SU-DHL-6 (cell line): ENCODE measurements around the gene SLC11A2.

Source experiments
- H2AFZ ChIP-seq: fragments of 200-600 bp; sonication (generic); 2 replicates; pipeline ENCODE4 v1.6.1; 2014; ENCODE audit warnings: low read depth, mild to moderate bottlenecking, moderate library complexity, mixed read lengths, antibody characterized with exemption, low read length; ENCODE audit not compliant: severe bottlenecking
- H3F3A ChIP-seq: fragments of 200-600 bp; shearing (Covaris generic); 2 replicates; pipeline ENCODE4 v1.6.0; 2016; ENCODE audit warnings: antibody characterized with exemption, mild to moderate bottlenecking; ENCODE audit not compliant: insufficient read depth
- H3K27ac ChIP-seq: fragments of 200-600 bp; sonication (generic); 2 replicates; pipeline ENCODE4 v1.5.1; 2016; ENCODE audit warnings: low read depth, mild to moderate bottlenecking, low read length, moderate library complexity, mixed read lengths
- H3K27me3 ChIP-seq: fragments of 200-600 bp; sonication (generic), shearing (Covaris generic); 2 replicates; pipeline ENCODE4 v1.6.0; 2014; ENCODE audit warnings: mild to moderate bottlenecking, low read length
- H3K36me3 ChIP-seq: fragments of 200-600 bp; sonication (generic); 2 replicates; pipeline ENCODE4 v1.6.1; 2014; ENCODE audit warnings: mild to moderate bottlenecking, low read length, mixed read lengths
- H3K4me2 ChIP-seq: fragments of 300-600, 200-600 bp; shearing (Covaris generic), sonication (generic); 2 replicates; pipeline ENCODE4 v1.6.0; 2014; ENCODE audit warnings: low read length, low read depth, mild to moderate bottlenecking; ENCODE audit not compliant: poor library complexity, severe bottlenecking
- H3K4me3 ChIP-seq: fragments of 200-600 bp; sonication (generic); 2 replicates; pipeline ENCODE4 v1.5.1; 2014; ENCODE audit warnings: antibody characterized with exemption, low read length, mild to moderate bottlenecking, mixed read lengths; ENCODE audit not compliant: insufficient read depth, poor library complexity, severe bottlenecking
- H3K79me2 ChIP-seq: fragments of 200-600 bp; sonication (generic); 2 replicates; pipeline ENCODE4 v1.6.1; 2014; ENCODE audit warnings: mild to moderate bottlenecking, low read length, moderate library complexity; ENCODE audit not compliant: insufficient read depth
- H3K9ac ChIP-seq: fragments of 200-600 bp; sonication (generic); 2 replicates; pipeline ENCODE4 v1.7.0; 2014; ENCODE audit warnings: mild to moderate bottlenecking, low read length
- H3K9me2 ChIP-seq: fragments of 200-600 bp; sonication (generic); replicated peaks from 2 replicates; pipeline ENCODE4 v1.6.1; 2014; ENCODE audit warnings: low read length; ENCODE audit not compliant: insufficient read depth
- H3K9me3 ChIP-seq: fragments of 200-600 bp; sonication (generic); 2 replicates; pipeline ENCODE4 v1.6.1; 2014; ENCODE audit warnings: low read length, mixed read lengths; ENCODE audit not compliant: insufficient read depth
- H4K20me1 ChIP-seq: fragments of 200-600 bp; sonication (generic); 2 replicates; pipeline ENCODE4 v1.6.1; 2014; ENCODE audit warnings: low read depth, mild to moderate bottlenecking, antibody characterized with exemption, low read length, moderate library complexity, mixed read lengths
- EZH2phosphoT487 ChIP-seq: fragments of 200-600 bp; sonication (generic), shearing (Covaris generic); conservative IDR thresholded peaks from 2 replicates; pipeline ENCODE4 v1.6.1; 2018; ENCODE audit warnings: mild to moderate bottlenecking, antibody characterized with exemption, low read length, moderate library complexity, mixed read lengths
- TF ChIP-seq, protein P1 (sequence below): fragments of 200-600 bp; sonication (generic); IDR thresholded peaks from one replicate; pipeline ENCODE4 v1.5.1; 2017; ENCODE audit warnings: antibody characterized with exemption, mild to moderate bottlenecking, low read length, moderate library complexity; ENCODE audit not compliant: insufficient read depth, poor library complexity, severe bottlenecking

The SLC11A2 gene

GRCh38 chr12:50934981-50935807 is 91.0 kb downstream of the SLC11A2 start:
- Histone ChIP-seq H3K27me3 (no peaks in the 10 kb centered on the region), H3K9me2 (no peaks in the 10 kb centered on the region), H3K79me2 (no peaks in the 10 kb centered on the region), H3K9me3 (peaks cover 17% of the 10 kb centered on the region; the same call in 1 of the 2 replicates), H3K36me3 (peaks cover 7% of the 10 kb centered on the region; the same call in 1 of the 2 replicates), H4K20me1 (no peaks in the 10 kb centered on the region), H3K4me2 (no peak overlapping the region), H2AFZ (no peak overlapping the region), H3K9ac (no peak overlapping the region), H3K4me3 (no peak overlapping the region), H3K27ac (no peak overlapping the region), H3F3A (peaks cover 7% of the 10 kb centered on the region; the same call in 1 of the 2 replicates)
- no peak for TF ChIP-seq EZH2phosphoT487
- TF ChIP-seq, protein P1, sequence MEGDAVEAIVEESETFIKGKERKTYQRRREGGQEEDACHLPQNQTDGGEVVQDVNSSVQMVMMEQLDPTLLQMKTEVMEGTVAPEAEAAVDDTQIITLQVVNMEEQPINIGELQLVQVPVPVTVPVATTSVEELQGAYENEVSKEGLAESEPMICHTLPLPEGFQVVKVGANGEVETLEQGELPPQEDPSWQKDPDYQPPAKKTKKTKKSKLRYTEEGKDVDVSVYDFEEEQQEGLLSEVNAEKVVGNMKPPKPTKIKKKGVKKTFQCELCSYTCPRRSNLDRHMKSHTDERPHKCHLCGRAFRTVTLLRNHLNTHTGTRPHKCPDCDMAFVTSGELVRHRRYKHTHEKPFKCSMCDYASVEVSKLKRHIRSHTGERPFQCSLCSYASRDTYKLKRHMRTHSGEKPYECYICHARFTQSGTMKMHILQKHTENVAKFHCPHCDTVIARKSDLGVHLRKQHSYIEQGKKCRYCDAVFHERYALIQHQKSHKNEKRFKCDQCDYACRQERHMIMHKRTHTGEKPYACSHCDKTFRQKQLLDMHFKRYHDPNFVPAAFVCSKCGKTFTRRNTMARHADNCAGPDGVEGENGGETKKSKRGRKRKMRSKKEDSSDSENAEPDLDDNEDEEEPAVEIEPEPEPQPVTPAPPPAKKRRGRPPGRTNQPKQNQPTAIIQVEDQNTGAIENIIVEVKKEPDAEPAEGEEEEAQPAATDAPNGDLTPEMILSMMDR, result no peak

GRCh38 chr12:50934371-50934851 is 91.8 kb downstream of the SLC11A2 start:
- peaks cover 11% of the 10 kb centered on the region; the same call in 1 of the 2 replicates for H3K36me3 ChIP-seq
- H3K9me3 ChIP-seq, result peaks cover 17% of the 10 kb centered on the region; the same call in 1 of the 2 replicates
- no peak overlapping the region for H3K9ac ChIP-seq
- no peak for TF ChIP-seq EZH2phosphoT487
- TF ChIP-seq, protein P1, result no peak
- H4K20me1 ChIP-seq, result no peaks in the 10 kb centered on the region
- H3K9me2 ChIP-seq, result no peaks in the 10 kb centered on the region
- H3K79me2 ChIP-seq, result no peaks in the 10 kb centered on the region
- H3F3A ChIP-seq, result peaks cover 12% of the 10 kb centered on the region; the same call in 1 of the 2 replicates
- H3K27me3 ChIP-seq, result no peaks in the 10 kb centered on the region
- no peak overlapping the region for H2AFZ ChIP-seq
- H3K4me3 ChIP-seq, result no peak overlapping the region
- H3K4me2 ChIP-seq, result no peak overlapping the region
- no peak overlapping the region for H3K27ac ChIP-seq

GRCh38 chr12:50933459-50934124 is 92.6 kb downstream of the SLC11A2 start:
- H3K79me2 ChIP-seq, result peaks cover 8% of the 10 kb centered on the region
- no peaks in the 10 kb centered on the region for H3K27me3 ChIP-seq
- no peak for TF ChIP-seq EZH2phosphoT487
- TF ChIP-seq, protein P1, result no peak
- H3K4me2 ChIP-seq, result no peak overlapping the region
- H3K4me3 ChIP-seq, result no peak overlapping the region
- no peaks in the 10 kb centered on the region for H4K20me1 ChIP-seq
- H3K36me3 ChIP-seq, result peaks cover 11% of the 10 kb centered on the region; the same call in 1 of the 2 replicates
- no peaks in the 10 kb centered on the region for H3K9me2 ChIP-seq
- H2AFZ ChIP-seq, result no peak overlapping the region
- H3K27ac ChIP-seq, result no peak overlapping the region
- no peak overlapping the region for H3K9ac ChIP-seq
- peaks cover 18% of the 10 kb centered on the region for H3F3A ChIP-seq
- H3K9me3 ChIP-seq, result peaks cover 17% of the 10 kb centered on the region; the same call in 1 of the 2 replicates
